GM12864 (cell line): ENCODE measurements around the gene ATP6V1C2.

Experiments
- DNase-seq: peaks from one replicate; pipeline ENCODE4 v3.0.0-alpha.2; 2011; ENCODE audit warnings: low read depth
- H3K4me3 ChIP-seq: 2 replicates; pipeline ENCODE4 v1.5.1; 2011; ENCODE audit warnings: mild to moderate bottlenecking, low read depth, low read length, control low read depth
- TF ChIP-seq, protein P1 (sequence below): IDR thresholded peaks from 2 replicates; pipeline ENCODE4 v1.5.1; 2011; ENCODE audit warnings: low read depth, mild to moderate bottlenecking, moderate library complexity, low read length, control low read depth, inconsistent platforms; ENCODE audit errors: missing control alignments

ATP6V1C2 gene

DNA sequence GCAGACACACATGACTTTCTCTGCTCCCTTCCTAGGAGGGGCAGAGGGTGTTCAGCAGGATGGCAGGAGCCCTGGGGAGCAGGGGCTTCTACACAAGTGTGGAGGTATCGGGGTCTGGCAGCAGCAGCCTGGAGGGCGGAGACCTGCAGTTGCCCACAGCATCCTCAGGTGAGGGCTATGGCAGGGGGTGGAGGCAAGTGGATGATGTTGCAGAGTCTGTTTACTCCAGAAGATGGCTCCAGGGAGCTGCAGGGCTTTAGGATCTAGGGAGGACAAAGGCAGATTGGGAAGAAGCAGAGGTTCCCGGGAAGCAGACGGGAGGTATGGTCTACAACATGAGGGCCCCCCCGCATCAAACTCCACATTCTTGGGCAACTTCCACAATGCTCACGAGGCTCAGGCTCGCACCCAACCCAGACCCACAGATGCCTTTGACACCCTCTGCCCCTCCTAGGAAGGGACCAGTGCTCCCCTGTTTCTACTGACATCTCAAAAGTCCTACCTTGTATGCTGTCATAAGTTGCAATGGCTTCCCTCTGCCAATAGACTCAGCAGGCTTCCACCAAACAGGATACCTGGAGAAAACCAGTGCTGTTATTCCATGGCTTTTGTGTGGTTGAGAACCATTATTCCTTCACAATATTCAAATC is 12.0 kb upstream of the ATP6V1C2 start:
- TF ChIP-seq, protein P1, sequence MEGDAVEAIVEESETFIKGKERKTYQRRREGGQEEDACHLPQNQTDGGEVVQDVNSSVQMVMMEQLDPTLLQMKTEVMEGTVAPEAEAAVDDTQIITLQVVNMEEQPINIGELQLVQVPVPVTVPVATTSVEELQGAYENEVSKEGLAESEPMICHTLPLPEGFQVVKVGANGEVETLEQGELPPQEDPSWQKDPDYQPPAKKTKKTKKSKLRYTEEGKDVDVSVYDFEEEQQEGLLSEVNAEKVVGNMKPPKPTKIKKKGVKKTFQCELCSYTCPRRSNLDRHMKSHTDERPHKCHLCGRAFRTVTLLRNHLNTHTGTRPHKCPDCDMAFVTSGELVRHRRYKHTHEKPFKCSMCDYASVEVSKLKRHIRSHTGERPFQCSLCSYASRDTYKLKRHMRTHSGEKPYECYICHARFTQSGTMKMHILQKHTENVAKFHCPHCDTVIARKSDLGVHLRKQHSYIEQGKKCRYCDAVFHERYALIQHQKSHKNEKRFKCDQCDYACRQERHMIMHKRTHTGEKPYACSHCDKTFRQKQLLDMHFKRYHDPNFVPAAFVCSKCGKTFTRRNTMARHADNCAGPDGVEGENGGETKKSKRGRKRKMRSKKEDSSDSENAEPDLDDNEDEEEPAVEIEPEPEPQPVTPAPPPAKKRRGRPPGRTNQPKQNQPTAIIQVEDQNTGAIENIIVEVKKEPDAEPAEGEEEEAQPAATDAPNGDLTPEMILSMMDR = peak; percentile 33
- no peak for DNase-seq

DNA sequence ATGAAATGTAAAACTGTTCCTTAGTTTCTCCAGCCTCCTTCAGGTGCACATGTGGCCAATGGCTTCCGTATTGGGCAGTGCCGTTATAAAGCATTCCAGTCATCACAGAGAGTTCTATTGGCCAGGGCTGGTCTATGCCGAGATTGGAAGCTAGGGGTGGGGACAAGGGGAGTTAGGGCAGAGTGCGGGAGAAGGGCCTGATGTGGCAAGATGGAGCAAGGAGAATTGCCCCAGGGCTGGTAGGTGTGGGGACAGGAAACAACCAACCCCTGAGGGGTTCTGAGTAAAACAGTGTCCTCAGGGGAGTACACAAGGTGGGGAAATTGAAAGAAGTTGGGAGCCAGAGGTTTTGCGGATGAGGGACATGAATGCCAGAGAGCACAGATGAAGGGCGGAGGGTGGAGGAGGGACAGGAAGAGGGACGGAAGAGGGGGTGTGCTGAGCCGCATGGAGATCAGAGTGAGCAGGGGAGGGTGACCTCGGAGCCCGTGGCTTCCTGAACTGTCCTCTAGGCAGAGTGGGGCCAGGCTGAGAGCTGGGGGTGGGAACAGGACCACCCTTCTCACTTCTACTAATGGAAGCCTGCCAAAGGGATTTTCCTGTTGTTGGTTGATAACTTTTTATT is 9.1 kb upstream of the ATP6V1C2 start:
- TF ChIP-seq, protein P1 = no peak

More for the DNA sequence above, 12.0 kb upstream of the ATP6V1C2 start:
- H3K4me3 ChIP-seq = no peak overlapping the region

DNA sequence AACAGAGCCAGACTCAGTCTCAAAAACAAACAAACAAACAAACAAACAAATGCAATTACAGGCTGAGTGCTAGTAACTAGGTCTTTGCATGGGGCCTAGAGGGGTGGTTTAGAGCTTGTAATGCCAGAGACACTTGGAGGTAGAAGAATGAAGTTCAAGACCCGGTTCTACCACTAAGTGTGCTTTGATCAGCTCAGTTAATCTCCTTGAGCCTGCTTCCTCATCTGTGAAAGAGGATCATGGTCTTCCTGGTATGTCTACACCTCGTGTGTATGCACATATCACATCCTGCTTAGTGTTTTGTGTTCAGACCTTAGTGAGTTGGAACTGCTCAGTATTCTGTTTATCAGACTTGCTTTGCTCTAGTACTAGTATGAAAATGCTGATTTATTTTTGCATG is 4.8 kb upstream of the ATP6V1C2 start:
- no peak for DNase-seq
- H3K4me3 ChIP-seq = no peak overlapping the region
- TF ChIP-seq, protein P1 = no peak

More for the DNA sequence above, 9.1 kb upstream of the ATP6V1C2 start:
- no peak for DNase-seq
- no peak overlapping the region for H3K4me3 ChIP-seq

DNA sequence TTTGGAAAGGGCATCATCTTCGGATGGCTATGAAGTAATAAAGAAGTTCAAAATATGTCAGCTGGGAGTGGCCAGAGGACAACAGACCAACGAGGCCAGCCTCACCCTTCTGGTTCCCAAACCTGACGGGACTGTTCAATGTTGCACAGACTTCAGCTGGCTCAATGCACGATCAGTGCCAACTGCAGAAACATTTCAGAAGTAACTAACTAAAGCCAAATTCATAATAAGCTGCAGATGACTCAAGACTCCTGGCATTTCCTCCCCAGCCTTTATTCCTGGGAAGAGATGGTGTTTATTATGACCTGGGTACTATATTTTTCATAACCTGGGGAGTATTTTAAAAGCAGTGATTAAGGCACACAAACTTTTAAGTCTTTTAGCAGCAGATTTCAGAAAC is 3.8 kb upstream of the ATP6V1C2 start:
- TF ChIP-seq, protein P1 = no peak
- no peak overlapping the region for H3K4me3 ChIP-seq
- no peak for DNase-seq

DNA sequence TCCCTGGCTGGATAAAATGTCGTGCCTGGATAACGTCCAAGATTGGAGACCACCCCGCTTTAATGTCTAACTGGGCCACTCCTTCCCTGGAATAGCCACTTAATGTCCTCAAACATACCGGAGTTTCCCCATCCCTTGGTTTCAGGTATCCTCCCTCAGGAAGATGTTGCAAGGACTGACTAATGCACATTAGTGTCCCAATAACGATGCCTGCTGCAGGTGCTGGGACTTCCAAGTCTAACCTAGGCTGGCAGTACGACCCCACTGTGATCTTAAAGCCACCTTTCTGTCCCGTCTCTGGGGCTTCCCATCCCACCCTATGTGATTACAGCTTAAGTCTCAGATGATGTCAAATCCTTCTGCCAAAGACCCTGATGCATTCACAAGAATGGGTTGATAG is 1.1 kb upstream of the ATP6V1C2 start:
- no peak for DNase-seq
- H3K4me3 ChIP-seq = no peak overlapping the region
- TF ChIP-seq, protein P1 = no peak

DNA sequence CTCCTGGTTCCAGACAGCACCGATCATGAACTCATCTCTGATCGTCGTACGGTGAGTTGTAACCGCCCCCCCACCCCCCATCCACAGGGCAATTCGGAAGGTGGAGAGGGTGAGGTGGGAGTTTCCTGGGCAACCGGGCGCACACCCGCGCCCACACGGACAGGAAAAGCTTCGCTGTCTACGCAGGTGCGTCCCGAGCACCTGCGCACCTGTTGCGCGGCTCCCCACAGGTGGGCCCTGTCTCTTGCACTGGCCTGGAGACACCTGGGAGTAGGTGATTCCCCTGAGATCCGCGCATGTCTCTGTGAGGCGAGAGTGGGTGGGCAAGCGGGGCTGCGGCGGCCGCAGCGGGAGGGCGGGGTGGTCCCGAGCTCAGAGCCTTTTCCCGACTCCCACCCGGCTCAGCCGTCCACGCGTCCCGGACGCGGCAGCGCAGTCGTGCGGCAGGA is 459 bp upstream of the ATP6V1C2 start:
- no peak for DNase-seq
- peak overlapping the region; percentile 50 for H3K4me3 ChIP-seq
- TF ChIP-seq, protein P1 = no peak

DNA sequence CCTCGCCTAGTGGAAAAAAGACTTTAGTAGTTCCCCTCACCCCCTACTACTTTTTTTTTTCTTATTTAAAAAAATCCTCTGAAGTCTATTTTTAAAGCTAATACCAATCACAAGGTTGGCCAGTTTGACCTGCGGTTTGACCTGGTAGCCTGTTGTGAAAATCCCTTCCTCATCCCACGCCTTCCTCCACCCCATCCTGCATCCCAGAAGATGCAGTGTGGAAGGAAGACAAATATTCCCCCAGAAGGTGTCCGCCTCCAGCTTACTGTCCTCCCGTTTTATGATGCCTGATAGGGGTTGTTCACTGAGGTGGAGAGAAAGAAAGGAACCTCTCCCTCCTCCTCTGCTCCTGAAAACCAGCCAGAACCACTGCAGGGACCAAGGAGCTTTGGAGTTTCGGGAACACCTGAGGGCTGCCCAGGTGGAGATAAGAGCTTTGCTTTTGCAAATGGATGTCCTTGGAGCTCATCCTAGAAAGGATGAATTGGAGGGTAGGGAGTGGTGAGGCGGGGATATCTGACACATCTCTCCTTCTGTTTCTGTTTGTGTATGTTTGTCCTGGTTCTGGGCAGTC is 909 bp downstream of the ATP6V1C2 start:
- no peak for DNase-seq
- no peak overlapping the region for H3K4me3 ChIP-seq
- TF ChIP-seq, protein P1 = no peak
